Right lobe of liver (tissue), 4 donors: ENCODE data around the gene GRAMD2B.

Experiments
- POLR2A ChIP-seq: fragments of 450-650 bp; IDR thresholded peaks from one replicate; pipeline ENCODE4 v1.6.1; 2017; ENCODE audit warnings: antibody characterized with exemption, mild to moderate bottlenecking
- TF ChIP-seq, protein P1 (sequence below), 4 donors: fragments of 200-600 bp in 3 of 4; fragments of 450-650 bp in 1 of 4; IDR thresholded peaks; one replicate each; pipeline versions ENCODE4 v1.5.1 to v1.8.0; 2016 to 2022; ENCODE audit warnings: antibody characterized with exemption in 4 of 4, mild to moderate bottlenecking in 2 of 4
- donor health status: DM: no; HTN: no; CAD: no.
- donor health status: DM: no; HTN: no; CAD: no.
- donor health status: DM: no; HTN: yes; CAD: no.

DNA sequence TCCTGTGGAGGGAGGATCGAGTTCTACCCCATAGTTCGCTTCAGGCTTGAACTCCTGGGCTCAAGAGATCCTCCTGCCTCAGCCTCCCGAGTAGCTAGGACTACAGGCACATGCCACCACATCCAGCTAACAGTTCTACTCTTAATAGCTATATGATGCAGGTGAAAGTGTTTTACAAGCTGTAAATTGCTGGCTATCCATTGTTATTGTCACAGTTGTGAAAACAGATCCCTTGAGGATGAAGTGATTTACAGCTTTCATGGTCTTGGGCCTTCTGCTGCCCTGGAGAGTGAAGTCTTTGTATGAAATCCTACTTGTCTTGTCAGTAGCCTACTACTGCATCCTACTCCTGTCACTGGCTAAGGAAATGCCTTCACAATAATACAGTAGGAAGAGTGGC is 48.0 kb downstream of the GRAMD2B start:
- TF ChIP-seq, protein P1, sequence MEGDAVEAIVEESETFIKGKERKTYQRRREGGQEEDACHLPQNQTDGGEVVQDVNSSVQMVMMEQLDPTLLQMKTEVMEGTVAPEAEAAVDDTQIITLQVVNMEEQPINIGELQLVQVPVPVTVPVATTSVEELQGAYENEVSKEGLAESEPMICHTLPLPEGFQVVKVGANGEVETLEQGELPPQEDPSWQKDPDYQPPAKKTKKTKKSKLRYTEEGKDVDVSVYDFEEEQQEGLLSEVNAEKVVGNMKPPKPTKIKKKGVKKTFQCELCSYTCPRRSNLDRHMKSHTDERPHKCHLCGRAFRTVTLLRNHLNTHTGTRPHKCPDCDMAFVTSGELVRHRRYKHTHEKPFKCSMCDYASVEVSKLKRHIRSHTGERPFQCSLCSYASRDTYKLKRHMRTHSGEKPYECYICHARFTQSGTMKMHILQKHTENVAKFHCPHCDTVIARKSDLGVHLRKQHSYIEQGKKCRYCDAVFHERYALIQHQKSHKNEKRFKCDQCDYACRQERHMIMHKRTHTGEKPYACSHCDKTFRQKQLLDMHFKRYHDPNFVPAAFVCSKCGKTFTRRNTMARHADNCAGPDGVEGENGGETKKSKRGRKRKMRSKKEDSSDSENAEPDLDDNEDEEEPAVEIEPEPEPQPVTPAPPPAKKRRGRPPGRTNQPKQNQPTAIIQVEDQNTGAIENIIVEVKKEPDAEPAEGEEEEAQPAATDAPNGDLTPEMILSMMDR (IDR thresholded peaks at IDR 0.05), result no peak
- TF ChIP-seq POLR2A, result no peak
